OCI-LY1 (cell line): ENCODE data around the gene NPR1.

Experiments used
- H2AFZ ChIP-seq: fragments of 200-600 bp; sonication (generic), shearing (Covaris generic); 2 replicates; pipeline ENCODE4 v1.6.0; 2014; ENCODE audit warnings: antibody characterized with exemption, mild to moderate bottlenecking, low read length
- H3F3A ChIP-seq: fragments of 200-600 bp; sonication (generic), shearing (Covaris generic); 2 replicates; pipeline ENCODE4 v1.6.0; 2014; ENCODE audit warnings: mild to moderate bottlenecking, antibody characterized with exemption, low read length, moderate library complexity; ENCODE audit not compliant: insufficient read depth
- H3K27ac ChIP-seq: fragments of 200-600 bp; sonication (generic); 2 replicates; pipeline ENCODE4 v1.5.1; 2014; ENCODE audit warnings: low read length, mixed run types, mild to moderate bottlenecking, low read depth; ENCODE audit not compliant: poor library complexity, severe bottlenecking
- H3K27me3 ChIP-seq: fragments of 200-600 bp; sonication (generic); 2 replicates; pipeline ENCODE4 v1.6.0; 2014; ENCODE audit warnings: antibody characterized with exemption, mild to moderate bottlenecking, low read length, moderate library complexity; ENCODE audit not compliant: insufficient read depth
- H3K36me3 ChIP-seq: fragments of 200-600 bp; sonication (generic); 2 replicates; pipeline ENCODE4 v1.6.1; 2014; ENCODE audit warnings: mild to moderate bottlenecking, antibody characterized with exemption, low read length, moderate library complexity, mixed read lengths; ENCODE audit not compliant: insufficient read depth
- H3K4me1 ChIP-seq: fragments of 200-600 bp; sonication (generic); 2 replicates; pipeline ENCODE4 v1.5.1; 2014; ENCODE audit warnings: mild to moderate bottlenecking, low read length, moderate library complexity; ENCODE audit not compliant: insufficient read depth, severe bottlenecking
- H3K4me2 ChIP-seq: fragments of 200-600 bp; sonication (generic), shearing (Covaris generic); 2 replicates; pipeline ENCODE4 v1.6.1; 2014; ENCODE audit warnings: low read length
- H3K4me3 ChIP-seq: fragments of 200-600 bp; sonication (generic); 2 replicates; pipeline ENCODE4 v1.5.1; 2014; ENCODE audit warnings: low read length, low read depth, mild to moderate bottlenecking, mixed read lengths; ENCODE audit not compliant: poor library complexity, severe bottlenecking
- H3K79me2 ChIP-seq: fragments of 200-600 bp; shearing (Covaris generic); 2 replicates; pipeline ENCODE4 v1.6.1; 2016; ENCODE audit warnings: mixed run types, low read length, mixed read lengths; ENCODE audit not compliant: insufficient read depth
- H3K9ac ChIP-seq: fragments of 200-600 bp; sonication (generic), shearing (Covaris generic); 2 replicates; pipeline ENCODE4 v1.6.1; 2014; ENCODE audit warnings: mild to moderate bottlenecking, low read length, mixed read lengths
- H3K9me2 ChIP-seq: fragments of 200-600 bp; sonication (generic), shearing (Covaris generic); 2 replicates; pipeline ENCODE4 v1.6.1; 2014; ENCODE audit warnings: low read depth, mild to moderate bottlenecking, low read length, mixed read lengths
- H3K9me3 ChIP-seq: fragments of 200-600 bp; shearing (Covaris generic); 2 replicates; pipeline ENCODE4 v1.6.1; 2014; ENCODE audit warnings: low read length, mixed read lengths
- H4K20me1 ChIP-seq: fragments of 200-600 bp; sonication (generic), shearing (Covaris generic); 2 replicates; pipeline ENCODE4 v1.6.0; 2016; ENCODE audit warnings: mild to moderate bottlenecking, low read length; ENCODE audit not compliant: insufficient read depth
- CTCF ChIP-seq: fragments of 200-600 bp; sonication (generic), shearing (Covaris generic); IDR thresholded peaks from 2 replicates; pipeline ENCODE4 v1.5.1; 2017; ENCODE audit warnings: mild to moderate bottlenecking, antibody characterized with exemption, low read length, moderate library complexity, mixed read lengths
- EZH2 ChIP-seq: fragments of 200-600 bp; sonication (generic), shearing (Covaris generic); IDR thresholded peaks from 2 replicates; pipeline ENCODE4 v1.8.0; 2017; ENCODE audit warnings: borderline replicate concordance, mixed run types, mild to moderate bottlenecking, antibody characterized with exemption, low read length, moderate library complexity, mixed read lengths

The NPR1 gene

GRCh38 chr1:153693466-153693865, 15.0 kb downstream of the NPR1 start:
- Histone ChIP-seq H4K20me1 (no peaks in the 10 kb centered on the region), H3K4me1 (no peaks in the 10 kb centered on the region), H3K9ac (no peak overlapping the region), H2AFZ (no peak overlapping the region), H3K79me2 (no peaks in the 10 kb centered on the region), H3F3A (no peaks in the 10 kb centered on the region), H3K27me3 (peaks cover 8% of the 10 kb centered on the region; the same call in 1 of the 2 replicates), H3K4me2 (no peak overlapping the region), H3K27ac (no peak overlapping the region), H3K4me3 (no peak overlapping the region), H3K36me3 (no peaks in the 10 kb centered on the region), H3K9me3 (no peaks in the 10 kb centered on the region), H3K9me2 (no peaks in the 10 kb centered on the region)
- TF ChIP-seq CTCF, result no peak
- TF ChIP-seq EZH2, result no peak

- H3K9ac ChIP-seq, result no peak overlapping the region
- H3K27ac ChIP-seq, result no peak overlapping the region
- no peaks in the 10 kb centered on the region for H3F3A ChIP-seq
- no peaks in the 10 kb centered on the region for H3K9me2 ChIP-seq
- no peaks in the 10 kb centered on the region for H3K9me3 ChIP-seq
- no peaks in the 10 kb centered on the region for H3K79me2 ChIP-seq
- no peaks in the 10 kb centered on the region for H3K4me1 ChIP-seq
- H3K4me2 ChIP-seq, result no peak overlapping the region
- no peaks in the 10 kb centered on the region for H3K36me3 ChIP-seq
- no peak overlapping the region for H3K4me3 ChIP-seq
- no peaks in the 10 kb centered on the region for H4K20me1 ChIP-seq
- H3K27me3 ChIP-seq, result peaks cover 8% of the 10 kb centered on the region
- no peak overlapping the region for H2AFZ ChIP-seq
- TF ChIP-seq CTCF (no peak), EZH2 (no peak)
Measured at GRCh38 chr1:153696741-153697140, 18.3 kb downstream of the NPR1 start.

GRCh38 chr1:153697191-153698019, 18.9 kb downstream of the NPR1 start:
- no peak overlapping the region for H3K27ac ChIP-seq

More at GRCh38 chr1:153697191-153698019, 18.9 kb downstream of the NPR1 start:
- no peaks in the 10 kb centered on the region for H3K9me3 ChIP-seq
- no peak overlapping the region for H3K9ac ChIP-seq
- H3K36me3 ChIP-seq, result no peaks in the 10 kb centered on the region
- H3K9me2 ChIP-seq, result no peaks in the 10 kb centered on the region
- no peak for TF ChIP-seq EZH2
- no peak for TF ChIP-seq CTCF
- H3K27me3 ChIP-seq, result peaks cover 8% of the 10 kb centered on the region
- no peaks in the 10 kb centered on the region for H3F3A ChIP-seq
- H3K4me2 ChIP-seq, result no peak overlapping the region
- H3K4me3 ChIP-seq, result no peak overlapping the region
- H3K4me1 ChIP-seq, result no peaks in the 10 kb centered on the region
- no peaks in the 10 kb centered on the region for H3K79me2 ChIP-seq
- H4K20me1 ChIP-seq, result no peaks in the 10 kb centered on the region
- no peak overlapping the region for H2AFZ ChIP-seq
